ENCODE measurements around the gene C8B.

The C8B gene

GRCh38 chr1:56995414-56996100 lies 29.7 kb upstream of the C8B start:
- DNase-seq (ENCODE audit: low read depth, low spot score): no peak
- Histone ChIP-seq H3K9ac (ENCODE audit: insufficient read length) (no peak overlapping the region), H3K36me3 (ENCODE audit: insufficient read depth, low read length) (no peaks in the 10 kb centered on the region), H3K4me3 (no peak overlapping the region), H3K9me3 (ENCODE audit: low read depth, low read length) (no peaks in the 10 kb centered on the region), H3K27ac (no peak overlapping the region)
- TF ChIP-seq FOXP2 (optimal IDR thresholded peaks at IDR 0.05; ENCODE audit: control extremely low read depth, extremely low read length, insufficient read depth) (no peak), EZH2 (IDR thresholded peaks at IDR 0.05) (no peak), POLR2AphosphoS5 (IDR thresholded peaks at IDR 0.05; ENCODE audit: borderline replicate concordance, low read depth, low read length) (no peak)

- Histone ChIP-seq H3K27ac (no peak overlapping the region), H3K4me3 (no peak overlapping the region), H3K9ac (ENCODE audit: insufficient read length) (no peak overlapping the region), H3K9me3 (ENCODE audit: low read depth, low read length) (no peaks in the 10 kb centered on the region), H3K36me3 (ENCODE audit: insufficient read depth, low read length) (no peaks in the 10 kb centered on the region)
- TF ChIP-seq POLR2AphosphoS5 (IDR thresholded peaks at IDR 0.05; ENCODE audit: borderline replicate concordance, low read depth, low read length): no peak
- no peak for TF ChIP-seq EZH2 (IDR thresholded peaks at IDR 0.05)
- no peak for TF ChIP-seq FOXP2 (optimal IDR thresholded peaks at IDR 0.05; ENCODE audit: control extremely low read depth, extremely low read length, insufficient read depth)
- no peak for DNase-seq (ENCODE audit: low read depth, low spot score)
Observed at GRCh38 chr1:56993475-56993874, 27.7 kb upstream of the C8B start.

DNA sequence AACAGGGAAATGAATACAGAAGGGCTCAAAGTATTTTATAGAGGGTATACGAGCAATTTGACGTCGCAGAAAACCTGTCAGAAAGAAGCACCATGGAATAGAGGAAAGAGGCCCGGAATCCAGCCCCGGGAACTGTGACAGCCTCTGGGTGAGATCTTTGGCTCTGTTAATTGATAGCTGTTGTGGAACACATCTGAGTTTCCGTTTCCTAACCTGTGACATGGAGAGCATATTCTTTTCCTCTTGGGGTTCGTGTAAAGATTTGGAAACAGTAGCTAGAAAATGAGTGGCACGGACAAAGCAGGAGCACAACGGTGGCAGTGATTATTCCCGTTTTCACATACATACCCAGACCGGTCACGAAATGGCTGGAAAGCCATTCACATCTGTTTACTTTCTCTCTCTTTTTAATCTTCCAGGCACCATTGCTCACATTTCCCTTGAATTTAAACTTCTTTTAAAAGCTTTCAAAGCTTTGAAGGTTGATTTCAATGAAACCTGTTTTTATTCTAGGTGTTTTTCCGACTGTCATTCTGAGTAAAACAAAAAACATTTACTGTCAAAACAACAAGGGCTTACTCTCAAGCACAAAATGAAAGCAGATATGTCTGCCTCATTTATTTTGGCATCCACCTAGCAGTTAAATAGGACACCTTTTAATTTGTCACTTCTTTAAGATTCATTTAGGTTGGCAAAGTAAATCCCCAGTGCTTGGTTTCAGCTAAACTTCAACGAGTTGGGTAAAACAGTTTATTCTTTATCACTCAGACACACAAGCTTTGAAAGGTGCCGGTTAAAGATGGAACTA lies 26.7 kb upstream of the C8B start:
- no peak for DNase-seq (ENCODE audit: low read depth, low spot score)
- no peak overlapping the region for H3K27ac ChIP-seq
- H3K36me3 ChIP-seq (ENCODE audit: insufficient read depth, low read length): no peaks in the 10 kb centered on the region
- H3K9ac ChIP-seq (ENCODE audit: insufficient read length): no peak overlapping the region
- no peaks in the 10 kb centered on the region for H3K9me3 ChIP-seq (ENCODE audit: low read depth, low read length)
- TF ChIP-seq FOXP2 (optimal IDR thresholded peaks at IDR 0.05; ENCODE audit: control extremely low read depth, extremely low read length, insufficient read depth): no peak
- TF ChIP-seq POLR2AphosphoS5 (IDR thresholded peaks at IDR 0.05; ENCODE audit: borderline replicate concordance, low read depth, low read length): no peak
- no peak for TF ChIP-seq EZH2 (IDR thresholded peaks at IDR 0.05)
- H3K4me3 ChIP-seq: no peak overlapping the region

DNA sequence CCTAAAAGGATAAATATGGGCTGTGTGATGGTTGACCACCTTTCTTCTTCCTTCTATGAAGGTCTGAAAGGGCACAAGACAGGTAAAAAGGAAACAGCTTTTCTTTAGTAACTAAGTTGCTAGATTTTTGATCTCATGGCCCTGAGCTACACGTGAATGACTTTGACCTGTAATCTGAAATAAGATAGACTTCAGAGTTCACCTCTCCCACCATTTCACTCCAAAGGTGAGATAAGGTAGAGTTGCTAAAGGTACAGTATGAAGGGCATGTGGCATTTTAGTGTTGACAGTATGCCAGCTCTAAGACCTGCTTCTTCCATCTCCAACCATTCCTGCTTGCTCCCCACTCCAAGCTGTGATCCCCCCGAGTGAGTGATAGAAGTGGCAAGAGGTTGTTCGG lies 25.8 kb upstream of the C8B start:
- no peak overlapping the region for H3K4me3 ChIP-seq
- TF ChIP-seq POLR2AphosphoS5 (IDR thresholded peaks at IDR 0.05; ENCODE audit: borderline replicate concordance, low read depth, low read length) (no peak), EZH2 (IDR thresholded peaks at IDR 0.05) (no peak), FOXP2 (optimal IDR thresholded peaks at IDR 0.05; ENCODE audit: control extremely low read depth, extremely low read length, insufficient read depth) (no peak)
- DNase-seq (ENCODE audit: low read depth, low spot score): no peak
- no peak overlapping the region for H3K27ac ChIP-seq
- H3K9me3 ChIP-seq (ENCODE audit: low read depth, low read length): no peaks in the 10 kb centered on the region
- no peak overlapping the region for H3K9ac ChIP-seq (ENCODE audit: insufficient read length)
- H3K36me3 ChIP-seq (ENCODE audit: insufficient read depth, low read length): no peaks in the 10 kb centered on the region

DNA sequence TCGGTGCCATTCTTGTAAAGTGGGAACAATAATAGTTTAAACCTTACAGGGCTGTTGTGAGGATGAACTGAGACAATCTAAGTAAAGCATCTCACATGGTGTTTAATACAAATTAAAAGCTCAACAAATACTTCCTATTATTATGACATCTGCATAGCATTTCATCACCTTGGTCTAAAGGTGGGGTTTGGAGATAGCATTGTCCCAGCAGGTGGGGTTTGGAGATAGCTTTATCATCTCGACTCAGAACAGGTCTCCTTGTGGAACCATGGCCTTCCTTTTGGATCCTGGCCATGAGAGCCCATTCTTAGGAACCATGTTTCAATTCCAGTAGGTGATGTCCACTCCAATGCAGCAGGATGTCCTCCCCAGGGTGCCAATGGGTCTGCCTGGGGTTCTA lies 20.6 kb upstream of the C8B start:
- no peak overlapping the region for H3K9ac ChIP-seq (ENCODE audit: insufficient read length)
- TF ChIP-seq FOXP2 (optimal IDR thresholded peaks at IDR 0.05; ENCODE audit: control extremely low read depth, extremely low read length, insufficient read depth): no peak
- no peak for TF ChIP-seq EZH2 (IDR thresholded peaks at IDR 0.05)
- no peak for TF ChIP-seq POLR2AphosphoS5 (IDR thresholded peaks at IDR 0.05; ENCODE audit: borderline replicate concordance, low read depth, low read length)
- no peak overlapping the region for H3K27ac ChIP-seq
- H3K36me3 ChIP-seq (ENCODE audit: insufficient read depth, low read length): no peaks in the 10 kb centered on the region
- H3K9me3 ChIP-seq (ENCODE audit: low read depth, low read length): no peaks in the 10 kb centered on the region
- no peak for DNase-seq (ENCODE audit: low read depth, low spot score)
- H3K4me3 ChIP-seq: no peak overlapping the region

- no peaks in the 10 kb centered on the region for H3K36me3 ChIP-seq (ENCODE audit: insufficient read depth, low read length)
- no peak overlapping the region for H3K4me3 ChIP-seq
- TF ChIP-seq EZH2 (IDR thresholded peaks at IDR 0.05) (no peak), FOXP2 (optimal IDR thresholded peaks at IDR 0.05; ENCODE audit: control extremely low read depth, extremely low read length, insufficient read depth) (no peak)
- H3K9me3 ChIP-seq (ENCODE audit: low read depth, low read length): no peaks in the 10 kb centered on the region
- no peak for DNase-seq (ENCODE audit: low read depth, low spot score)
- no peak overlapping the region for H3K9ac ChIP-seq (ENCODE audit: insufficient read length)
- no peak overlapping the region for H3K27ac ChIP-seq
Observed at GRCh38 chr1:56985857-56986256, 20.0 kb upstream of the C8B start.

- Histone ChIP-seq H3K9ac (ENCODE audit: insufficient read length) (no peak overlapping the region), H3K36me3 (ENCODE audit: insufficient read depth, low read length) (no peaks in the 10 kb centered on the region), H3K9me3 (ENCODE audit: low read depth, low read length) (no peaks in the 10 kb centered on the region), H3K4me3 (no peak overlapping the region), H3K27ac (no peak overlapping the region)
- no peak for TF ChIP-seq FOXP2 (optimal IDR thresholded peaks at IDR 0.05; ENCODE audit: control extremely low read depth, extremely low read length, insufficient read depth)
- TF ChIP-seq POLR2AphosphoS5 (IDR thresholded peaks at IDR 0.05; ENCODE audit: borderline replicate concordance, low read depth, low read length): no peak
- no peak for TF ChIP-seq EZH2 (IDR thresholded peaks at IDR 0.05)
- no peak for DNase-seq (ENCODE audit: low read depth, low spot score)
Observed at GRCh38 chr1:56983484-56983883, 17.7 kb upstream of the C8B start.

DNA sequence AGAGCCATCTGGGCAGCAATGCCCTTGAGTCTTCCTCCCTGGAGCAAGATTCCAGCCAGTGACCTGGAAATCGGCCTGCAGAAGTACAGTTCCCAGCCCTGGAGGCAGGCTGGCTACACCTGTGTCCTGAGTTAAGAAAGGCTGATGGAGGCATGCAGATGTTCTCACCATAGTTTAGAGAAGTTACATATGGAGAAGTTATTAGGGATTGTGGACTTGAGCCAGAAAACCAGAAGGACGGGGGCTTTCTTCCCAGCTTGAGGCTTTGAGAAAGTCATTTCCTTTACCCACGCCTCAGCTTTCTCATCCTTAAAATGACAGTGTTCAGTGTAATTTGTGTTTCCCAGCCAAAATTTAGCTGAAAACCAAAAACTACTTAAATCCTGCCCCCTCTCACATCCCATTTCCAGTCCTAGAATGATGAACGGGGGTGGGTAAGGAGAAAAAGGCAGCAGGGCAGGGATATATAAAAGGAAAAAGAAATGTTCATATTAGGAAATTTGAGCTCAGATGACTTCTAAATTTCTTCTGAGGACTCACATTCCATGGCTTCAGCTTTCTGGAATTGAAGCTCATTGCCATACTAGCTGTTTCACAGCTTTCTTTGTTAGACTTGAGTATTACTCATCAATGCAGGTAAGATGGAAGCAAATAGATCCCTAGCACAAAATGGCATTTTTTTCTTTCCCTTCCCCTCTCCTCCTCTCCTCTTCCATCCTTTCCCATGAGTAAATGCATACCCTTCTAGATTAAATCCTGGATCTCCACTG lies 14.4 kb upstream of the C8B start:
- Histone ChIP-seq H3K36me3 (ENCODE audit: insufficient read depth, low read length) (no peaks in the 10 kb centered on the region), H3K9ac (ENCODE audit: insufficient read length) (no peak overlapping the region), H3K27ac (no peak overlapping the region), H3K9me3 (ENCODE audit: low read depth, low read length) (no peaks in the 10 kb centered on the region), H3K4me3 (no peak overlapping the region)
- TF ChIP-seq POLR2AphosphoS5 (IDR thresholded peaks at IDR 0.05; ENCODE audit: borderline replicate concordance, low read depth, low read length) (no peak), EZH2 (IDR thresholded peaks at IDR 0.05) (no peak)
- no peak for DNase-seq (ENCODE audit: low read depth, low spot score)

All from SK-N-MC (cell line).